HepG2 (cell line): Measurements from ENCODE around the gene KSR1. TPM values are rescaled to one million over a fixed set of nuclear protein-coding genes. Genes with fewer than 3 reads are reported as not detected.

Experiments
- ARNT ChIP-seq: fragments of 450-650 bp; IDR thresholded peaks from 2 replicates; pipeline ENCODE4 v1.6.1; 2017
- ARNT2 ChIP-seq: sonication (generic); formaldehyde crosslinking; IDR thresholded peaks from 2 replicates; pipeline ENCODE4 v1.8.0; 2022; ENCODE audit warnings: mild to moderate bottlenecking, low read depth, missing genetic modification reagents, moderate library complexity
- NFE2L1 ChIP-seq: sonication (generic); formaldehyde crosslinking; IDR thresholded peaks from 2 replicates; pipeline ENCODE4 v1.4.0; 2020; ENCODE audit warnings: missing genetic modification reagents, mild to moderate bottlenecking, borderline replicate concordance
- NFYC ChIP-seq: IDR thresholded peaks from 2 replicates; pipeline ENCODE4 v1.6.1; 2016; ENCODE audit warnings: missing genetic modification reagents, missing compliant biosample characterization
- SMARCE1 ChIP-seq: fragments of 450-650 bp; IDR thresholded peaks from 2 replicates; pipeline ENCODE4 v1.6.1; 2017; ENCODE audit warnings: borderline replicate concordance
- TBL1XR1 ChIP-seq: fragments of 150-350 bp; IDR thresholded peaks from 2 replicates; pipeline ENCODE4 v1.6.1; 2014; ENCODE audit warnings: borderline replicate concordance, low read length; ENCODE audit not compliant: partially characterized antibody
- ZBTB1 ChIP-seq: sonication (generic); formaldehyde crosslinking; IDR thresholded peaks from 2 replicates; pipeline ENCODE4 v1.4.0; 2020; ENCODE audit warnings: missing genetic modification reagents, borderline replicate concordance
- ZNF367 ChIP-seq: sonication (generic); formaldehyde crosslinking; IDR thresholded peaks from 2 replicates; pipeline ENCODE4 v1.4.0; 2020; ENCODE audit warnings: missing genetic modification reagents, borderline replicate concordance
- ZNF777 ChIP-seq: sonication (generic); formaldehyde crosslinking; IDR thresholded peaks from 2 replicates; pipeline ENCODE4 v1.4.0; 2020; ENCODE audit warnings: missing genetic modification reagents
- ZSCAN25 ChIP-seq: sonication (generic); formaldehyde crosslinking; IDR thresholded peaks from 2 replicates; pipeline ENCODE4 v1.8.0; 2022; ENCODE audit warnings: mild to moderate bottlenecking, missing genetic modification reagents
- polyA plus RNA-seq, 8 experiments: library from polyadenylated mRNA; depleted of rRNA in 3 of 8; stranded (reverse) in 7 of 8; unstranded in 1 of 8; fragments of >200 nt; fragmentation: Illumina TruSeq in 4 of 8; extraction: Trizol in 4 of 8; gene quantifications; 2 replicates each; pipeline versions ENCODE4 v1.2.1 to v1.2.3, GENCODE V29; 2011 to 2016; ENCODE audit warnings: low read depth in 4 of 8, missing spikeins in 1 of 8, mixed read lengths in 1 of 8; ENCODE audit not compliant: insufficient read depth in 1 of 8
- total RNA-seq, 5 experiments: library from RNA; depleted of rRNA; stranded (reverse); fragments of >200 nt; fragmentation: Illumina TruSeq; extraction: Trizol; gene quantifications; 2 replicates each; pipeline ENCODE4 v1.2.3, GENCODE V29; 2016; ENCODE audit warnings: low read depth in 1 of 5
- TF ChIP-seq, protein P1 (sequence below): sonication (generic); formaldehyde crosslinking; IDR thresholded peaks from 2 replicates; pipeline ENCODE4 v1.4.0; 2020; ENCODE audit warnings: missing genetic modification reagents, borderline replicate concordance
- TF ChIP-seq, protein P2 (sequence below): sonication (generic); formaldehyde crosslinking; IDR thresholded peaks from 2 replicates; pipeline ENCODE4 v1.5.0; 2020; ENCODE audit warnings: mild to moderate bottlenecking, missing genetic modification reagents
- TF ChIP-seq, protein P3 (sequence below): sonication (generic); formaldehyde crosslinking; IDR thresholded peaks from 2 replicates; pipeline ENCODE4 v1.8.1; 2023; ENCODE audit warnings: mild to moderate bottlenecking, missing genetic modification reagents
- TF ChIP-seq, protein P4 (sequence below): sonication (generic); formaldehyde crosslinking; IDR thresholded peaks from 2 replicates; pipeline ENCODE4 v1.8.1; 2022; ENCODE audit warnings: mild to moderate bottlenecking, missing genetic modification reagents
- TF ChIP-seq, protein P5 (sequence below): sonication (generic); formaldehyde crosslinking; IDR thresholded peaks from 2 replicates; pipeline ENCODE4 v1.8.0; 2022; ENCODE audit warnings: mild to moderate bottlenecking, missing genetic modification reagents
- TF ChIP-seq, protein P6 (sequence below): sonication (generic); formaldehyde crosslinking; IDR thresholded peaks from 2 replicates; pipeline ENCODE4 v1.4.0; 2020; ENCODE audit warnings: missing genetic modification reagents

The KSR1 gene
- total and polyA plus RNA-seq, 2 of the 13 experiments (the other 11 are each of a cell fraction or from before 2014, with no cell fraction given): 10.1 to 16.6 TPM

DNA sequence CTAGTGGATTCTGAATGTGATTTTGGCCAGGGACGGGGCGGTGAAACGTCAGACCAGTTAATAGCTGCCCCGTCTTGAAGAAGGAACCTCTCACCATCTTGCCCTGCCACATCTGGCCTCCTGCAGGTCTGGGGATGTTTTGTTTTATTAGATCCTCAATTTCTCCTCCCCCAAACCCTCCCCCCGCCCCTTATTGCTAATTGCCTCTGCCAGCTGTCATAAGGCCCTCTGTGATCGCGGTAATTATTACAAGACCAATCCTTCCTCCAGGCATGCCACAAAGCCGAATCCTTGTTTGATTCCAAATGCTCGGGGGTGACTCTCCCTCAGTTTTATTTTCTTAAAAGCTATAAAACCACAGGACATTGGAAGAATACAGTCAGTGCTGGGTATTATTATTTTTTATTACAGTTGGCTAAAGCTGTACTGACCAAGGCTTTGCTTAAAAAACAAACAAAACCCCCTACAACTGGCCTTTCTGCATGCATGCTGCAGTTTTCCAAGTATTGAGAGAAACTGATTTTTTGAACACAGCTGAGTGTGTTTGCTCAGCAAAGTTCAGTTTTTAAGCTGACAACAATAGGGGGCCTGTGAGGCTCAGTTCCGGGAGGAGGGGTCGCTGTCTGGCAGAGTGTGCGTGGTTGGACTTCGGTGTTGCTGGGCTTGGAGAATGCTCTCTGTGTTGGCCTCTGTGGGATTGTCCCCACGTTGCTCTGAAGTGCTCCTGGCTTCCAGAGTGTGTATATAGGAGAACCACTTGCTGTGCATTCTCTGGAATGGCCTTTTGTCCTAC lies 1.7 kb downstream of the KSR1 start (continued):
- TF ChIP-seq, protein P1, sequence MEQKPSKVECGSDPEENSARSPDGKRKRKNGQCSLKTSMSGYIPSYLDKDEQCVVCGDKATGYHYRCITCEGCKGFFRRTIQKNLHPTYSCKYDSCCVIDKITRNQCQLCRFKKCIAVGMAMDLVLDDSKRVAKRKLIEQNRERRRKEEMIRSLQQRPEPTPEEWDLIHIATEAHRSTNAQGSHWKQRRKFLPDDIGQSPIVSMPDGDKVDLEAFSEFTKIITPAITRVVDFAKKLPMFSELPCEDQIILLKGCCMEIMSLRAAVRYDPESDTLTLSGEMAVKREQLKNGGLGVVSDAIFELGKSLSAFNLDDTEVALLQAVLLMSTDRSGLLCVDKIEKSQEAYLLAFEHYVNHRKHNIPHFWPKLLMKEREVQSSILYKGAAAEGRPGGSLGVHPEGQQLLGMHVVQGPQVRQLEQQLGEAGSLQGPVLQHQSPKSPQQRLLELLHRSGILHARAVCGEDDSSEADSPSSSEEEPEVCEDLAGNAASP (CRISPR knock-in tag): no peak
- TF ChIP-seq ARNT: no peak
- no peak for TF ChIP-seq NFYC (CRISPR knock-in tag)
- no peak for TF ChIP-seq NFE2L1 (CRISPR knock-in tag)
- TF ChIP-seq, protein P2, sequence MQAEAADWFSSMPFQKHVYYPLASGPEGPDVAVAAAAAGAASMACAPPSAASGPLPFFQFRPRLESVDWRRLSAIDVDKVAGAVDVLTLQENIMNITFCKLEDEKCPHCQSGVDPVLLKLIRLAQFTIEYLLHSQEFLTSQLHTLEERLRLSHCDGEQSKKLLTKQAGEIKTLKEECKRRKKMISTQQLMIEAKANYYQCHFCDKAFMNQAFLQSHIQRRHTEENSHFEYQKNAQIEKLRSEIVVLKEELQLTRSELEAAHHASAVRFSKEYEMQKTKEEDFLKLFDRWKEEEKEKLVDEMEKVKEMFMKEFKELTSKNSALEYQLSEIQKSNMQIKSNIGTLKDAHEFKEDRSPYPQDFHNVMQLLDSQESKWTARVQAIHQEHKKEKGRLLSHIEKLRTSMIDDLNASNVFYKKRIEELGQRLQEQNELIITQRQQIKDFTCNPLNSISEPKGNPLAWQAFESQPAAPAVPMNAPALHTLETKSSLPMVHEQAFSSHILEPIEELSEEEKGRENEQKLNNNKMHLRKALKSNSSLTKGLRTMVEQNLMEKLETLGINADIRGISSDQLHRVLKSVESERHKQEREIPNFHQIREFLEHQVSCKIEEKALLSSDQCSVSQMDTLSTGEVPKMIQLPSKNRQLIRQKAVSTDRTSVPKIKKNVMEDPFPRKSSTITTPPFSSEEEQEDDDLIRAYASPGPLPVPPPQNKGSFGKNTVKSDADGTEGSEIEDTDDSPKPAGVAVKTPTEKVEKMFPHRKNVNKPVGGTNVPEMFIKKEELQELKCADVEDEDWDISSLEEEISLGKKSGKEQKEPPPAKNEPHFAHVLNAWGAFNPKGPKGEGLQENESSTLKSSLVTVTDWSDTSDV (CRISPR knock-in tag): no peak
- TF ChIP-seq SMARCE1: no peak
- TF ChIP-seq, protein P3, sequence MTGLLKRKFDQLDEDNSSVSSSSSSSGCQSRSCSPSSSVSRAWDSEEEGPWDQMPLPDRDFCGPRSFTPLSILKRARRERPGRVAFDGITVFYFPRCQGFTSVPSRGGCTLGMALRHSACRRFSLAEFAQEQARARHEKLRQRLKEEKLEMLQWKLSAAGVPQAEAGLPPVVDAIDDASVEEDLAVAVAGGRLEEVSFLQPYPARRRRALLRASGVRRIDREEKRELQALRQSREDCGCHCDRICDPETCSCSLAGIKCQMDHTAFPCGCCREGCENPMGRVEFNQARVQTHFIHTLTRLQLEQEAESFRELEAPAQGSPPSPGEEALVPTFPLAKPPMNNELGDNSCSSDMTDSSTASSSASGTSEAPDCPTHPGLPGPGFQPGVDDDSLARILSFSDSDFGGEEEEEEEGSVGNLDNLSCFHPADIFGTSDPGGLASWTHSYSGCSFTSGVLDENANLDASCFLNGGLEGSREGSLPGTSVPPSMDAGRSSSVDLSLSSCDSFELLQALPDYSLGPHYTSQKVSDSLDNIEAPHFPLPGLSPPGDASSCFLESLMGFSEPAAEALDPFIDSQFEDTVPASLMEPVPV: no peak
- TF ChIP-seq ZNF777: peak; percentile 49; the same call in 1 of the 2 replicates
- 0 out of 2 replicates have a peak, but pooled peaks have one; percentile 21 for TF ChIP-seq ZSCAN25 (CRISPR knock-in tag)
- no peak for TF ChIP-seq TBL1XR1
- no peak for TF ChIP-seq ZNF367 (CRISPR knock-in tag)
- TF ChIP-seq ZBTB1 (CRISPR knock-in tag): no peak
- TF ChIP-seq, protein P4, sequence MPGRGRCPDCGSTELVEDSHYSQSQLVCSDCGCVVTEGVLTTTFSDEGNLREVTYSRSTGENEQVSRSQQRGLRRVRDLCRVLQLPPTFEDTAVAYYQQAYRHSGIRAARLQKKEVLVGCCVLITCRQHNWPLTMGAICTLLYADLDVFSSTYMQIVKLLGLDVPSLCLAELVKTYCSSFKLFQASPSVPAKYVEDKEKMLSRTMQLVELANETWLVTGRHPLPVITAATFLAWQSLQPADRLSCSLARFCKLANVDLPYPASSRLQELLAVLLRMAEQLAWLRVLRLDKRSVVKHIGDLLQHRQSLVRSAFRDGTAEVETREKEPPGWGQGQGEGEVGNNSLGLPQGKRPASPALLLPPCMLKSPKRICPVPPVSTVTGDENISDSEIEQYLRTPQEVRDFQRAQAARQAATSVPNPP: no peak
- TF ChIP-seq, protein P5, sequence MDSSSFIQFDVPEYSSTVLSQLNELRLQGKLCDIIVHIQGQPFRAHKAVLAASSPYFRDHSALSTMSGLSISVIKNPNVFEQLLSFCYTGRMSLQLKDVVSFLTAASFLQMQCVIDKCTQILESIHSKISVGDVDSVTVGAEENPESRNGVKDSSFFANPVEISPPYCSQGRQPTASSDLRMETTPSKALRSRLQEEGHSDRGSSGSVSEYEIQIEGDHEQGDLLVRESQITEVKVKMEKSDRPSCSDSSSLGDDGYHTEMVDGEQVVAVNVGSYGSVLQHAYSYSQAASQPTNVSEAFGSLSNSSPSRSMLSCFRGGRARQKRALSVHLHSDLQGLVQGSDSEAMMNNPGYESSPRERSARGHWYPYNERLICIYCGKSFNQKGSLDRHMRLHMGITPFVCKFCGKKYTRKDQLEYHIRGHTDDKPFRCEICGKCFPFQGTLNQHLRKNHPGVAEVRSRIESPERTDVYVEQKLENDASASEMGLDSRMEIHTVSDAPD: no peak
- no peak for TF ChIP-seq ARNT2 (CRISPR knock-in tag)
- TF ChIP-seq, protein P6, sequence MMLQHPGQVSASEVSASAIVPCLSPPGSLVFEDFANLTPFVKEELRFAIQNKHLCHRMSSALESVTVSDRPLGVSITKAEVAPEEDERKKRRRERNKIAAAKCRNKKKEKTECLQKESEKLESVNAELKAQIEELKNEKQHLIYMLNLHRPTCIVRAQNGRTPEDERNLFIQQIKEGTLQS: no peak
